Skin of body (tissue), 2 donors: Measurements from ENCODE around the gene PLEKHJ1. TPM values are rescaled to one million over a fixed set of nuclear protein-coding genes. Genes with fewer than 3 reads are reported as not detected.

ENCODE experiments used
- DNase-seq: peaks from one replicate; lab custom pipeline; 2025; lab: John Stamatoyannopoulos, UW
- total RNA-seq: library from RNA; depleted of rRNA; stranded (reverse); fragments of >200 nt; gene quantifications from one replicate; pipeline ENCODE4 v1.2.3, GENCODE V29; 2014

PLEKHJ1 gene
- total RNA-seq, 1 donor from 2014 or later: 36.7 TPM

- peak; percentile 60 for DNase-seq
These were observed 1.1 kb upstream of the PLEKHJ1 start for GRCh38 chr19:2237051-2237868.

GRCh38 chr19:2236064-2236313, 140 bp downstream of the PLEKHJ1 start:
- DNase-seq: no peak

GRCh38 chr19:2235381-2236063, 607 bp downstream of the PLEKHJ1 start:
- DNase-seq: no peak

DNA sequence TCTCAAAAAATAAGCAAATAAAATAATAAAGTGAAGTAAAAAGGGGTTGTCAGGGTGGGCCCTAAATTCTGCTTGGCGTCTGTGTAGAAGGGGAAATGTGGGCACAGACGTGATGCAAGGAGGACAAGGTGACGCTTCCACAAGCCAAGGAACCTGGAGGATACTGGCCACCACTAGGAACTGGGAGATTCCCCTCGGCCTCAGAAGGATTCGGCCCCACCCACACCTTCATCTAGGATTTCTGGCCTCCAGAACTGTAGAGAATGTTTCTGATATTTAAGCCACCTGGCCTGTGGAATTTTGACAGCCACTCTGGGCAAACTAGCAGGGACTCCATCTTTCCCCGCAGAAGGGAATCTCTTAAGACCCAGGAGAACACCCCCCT, 1.1 kb downstream of the PLEKHJ1 start:
- no peak for DNase-seq

DNA sequence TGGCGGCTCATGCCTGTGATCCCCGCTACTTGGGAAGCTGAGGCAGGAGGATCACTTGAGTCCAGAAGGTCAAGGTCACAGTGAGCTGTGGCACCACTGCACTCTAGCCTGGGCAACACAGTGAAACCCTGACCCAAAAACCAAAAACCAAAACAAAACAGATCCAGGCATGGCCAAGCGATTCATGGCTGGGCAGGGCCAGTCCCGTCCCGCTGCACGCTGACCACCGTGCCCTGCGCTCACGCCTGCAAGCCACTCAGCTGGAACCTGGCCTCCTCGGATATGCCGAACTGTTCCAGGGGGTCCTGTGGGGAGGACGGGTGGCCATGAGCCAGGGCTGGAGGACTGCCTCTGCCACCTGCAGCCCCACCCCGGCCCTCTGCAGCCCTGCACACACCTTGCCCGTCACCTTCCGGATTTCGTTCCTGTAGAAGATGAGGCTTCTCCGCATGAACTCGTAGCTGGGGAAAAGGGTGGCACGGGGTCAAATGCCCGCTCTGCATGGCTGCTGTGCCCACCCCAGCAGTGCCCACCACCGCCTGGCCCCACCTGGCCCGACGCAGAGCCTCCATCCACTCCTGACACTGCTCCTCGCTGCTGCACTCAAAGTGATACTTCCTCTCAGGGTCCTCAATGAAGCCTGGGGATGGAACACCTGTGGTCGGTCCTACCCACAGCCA, 2.4 kb downstream of the PLEKHJ1 start:
- no peak for DNase-seq

DNA sequence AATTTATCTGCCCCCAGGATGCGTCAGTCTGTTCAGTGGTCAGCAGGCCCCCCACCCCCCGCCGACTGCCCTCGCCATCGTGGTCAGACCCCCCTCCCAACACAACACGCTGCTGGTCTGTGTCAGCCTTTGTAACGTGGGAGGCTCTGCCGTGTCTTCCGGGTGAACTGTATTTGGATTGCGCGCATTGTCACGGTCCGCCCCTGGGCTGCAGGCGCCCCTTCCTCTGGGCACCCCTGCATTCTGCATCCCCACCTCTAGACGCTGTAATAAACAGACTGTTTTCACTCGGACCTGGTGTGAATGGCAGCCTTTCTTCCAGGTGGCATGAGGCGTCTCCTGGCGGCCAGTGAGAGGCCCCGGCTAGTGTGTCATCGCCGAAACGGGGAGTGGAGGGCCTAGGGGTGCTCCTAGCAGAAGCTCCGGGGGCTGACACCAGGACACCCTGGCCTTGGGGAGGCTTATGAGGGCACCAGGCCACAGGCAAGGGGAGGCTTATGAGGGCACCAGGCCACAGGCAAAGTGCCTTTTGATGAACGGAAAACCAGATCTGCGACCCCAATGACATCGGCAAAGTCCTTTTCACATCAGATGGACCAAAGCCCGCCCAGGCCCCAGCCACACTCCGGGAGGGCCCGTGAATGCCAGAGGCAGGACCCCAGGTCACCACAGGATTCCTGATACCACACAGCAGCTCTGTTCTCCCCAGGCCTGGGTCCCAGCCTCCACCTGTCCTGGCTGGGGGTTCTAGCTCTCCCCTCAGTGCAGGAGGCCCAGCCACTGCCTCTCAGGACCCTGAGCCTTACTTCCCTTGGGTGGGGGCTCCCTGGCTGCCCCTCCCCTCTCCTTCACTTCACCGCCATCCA, 3.6 kb downstream of the PLEKHJ1 start:
- DNase-seq: no peak

DNA sequence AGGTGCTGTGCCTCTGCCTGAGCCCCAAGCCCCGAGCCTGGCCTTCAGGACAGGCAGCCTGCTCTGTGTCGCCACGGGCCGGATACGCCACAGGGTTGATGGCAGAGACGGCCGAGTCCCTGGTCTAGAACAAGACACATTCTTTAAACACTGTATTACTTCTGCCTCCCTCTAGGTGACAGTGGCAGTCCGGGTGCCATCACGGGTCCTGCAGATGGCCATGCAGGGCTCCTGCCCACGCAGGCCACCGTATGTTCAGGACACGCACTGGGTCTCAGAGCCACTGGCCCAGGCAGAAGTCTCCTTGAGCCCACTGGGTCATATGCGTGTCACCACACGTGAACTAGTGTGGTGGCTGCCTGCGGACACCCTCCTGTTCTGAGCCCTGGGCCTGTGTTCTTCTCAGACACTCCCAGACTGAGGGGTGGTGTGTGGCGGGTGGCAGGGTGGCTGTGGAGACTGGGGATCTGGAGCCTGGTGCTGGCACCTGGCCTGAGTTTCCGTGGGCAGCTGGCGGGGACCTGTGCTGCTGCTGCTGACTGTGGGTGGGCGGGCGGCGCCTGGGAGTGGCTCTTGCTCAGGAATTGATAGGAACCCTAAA, 4.4 kb downstream of the PLEKHJ1 start:
- no peak for DNase-seq

- DNase-seq: no peak
These were observed 5.2 kb downstream of the PLEKHJ1 start for GRCh38 chr19:2230807-2231533.

GRCh38 chr19:2230033-2230531, 6.0 kb downstream of the PLEKHJ1 start:
- DNase-seq: no peak

GRCh38 chr19:2229103-2230032, 6.8 kb downstream of the PLEKHJ1 start:
- no peak for DNase-seq

DNA sequence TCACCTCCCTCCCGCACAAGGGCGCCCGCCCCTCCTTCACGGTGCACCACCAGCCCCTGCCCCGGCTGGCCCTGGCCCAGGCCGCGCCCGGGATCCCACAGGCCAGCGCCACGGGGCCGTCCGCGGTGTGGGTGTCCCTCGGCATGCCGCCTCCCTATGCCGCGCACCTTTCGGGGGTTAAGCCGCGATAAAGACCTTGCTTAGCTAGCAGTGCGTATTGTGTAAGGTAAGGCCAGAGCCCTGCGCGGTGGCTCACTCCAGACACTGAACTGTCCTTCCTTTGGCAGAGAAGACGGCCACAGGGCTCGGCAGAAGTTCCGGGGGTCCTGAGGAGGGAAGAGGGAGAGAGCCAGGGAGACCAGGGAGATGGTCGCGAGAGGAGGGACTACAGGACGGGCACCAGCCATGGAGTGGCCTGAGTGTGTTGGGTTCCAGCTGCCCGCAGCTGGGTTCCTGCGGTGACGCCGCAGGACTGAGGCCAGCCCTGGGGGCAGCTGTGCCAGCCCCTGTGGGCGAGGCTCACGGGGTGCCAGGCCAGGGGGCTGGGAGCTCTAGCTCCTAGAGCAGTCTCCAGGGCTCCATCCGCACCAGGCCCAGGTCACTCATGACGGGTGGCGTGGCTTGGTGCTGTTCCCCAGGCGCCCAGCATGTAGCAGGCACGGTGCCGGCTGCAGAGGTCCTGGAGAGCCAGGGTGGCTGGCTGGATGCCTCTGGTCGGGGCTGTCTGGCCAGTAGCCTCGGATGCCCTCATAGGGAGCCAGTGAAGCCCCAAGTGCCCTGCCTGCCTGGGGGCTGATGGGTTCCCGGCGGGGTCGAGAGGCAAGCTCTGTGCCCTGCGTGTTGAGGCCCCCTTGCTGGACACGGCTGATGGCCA, 7.7 kb downstream of the PLEKHJ1 start:
- no peak for DNase-seq

- DNase-seq: no peak
These were observed 8.5 kb downstream of the PLEKHJ1 start for GRCh38 chr19:2227415-2228156.

- DNase-seq: no peak
These were observed 9.2 kb downstream of the PLEKHJ1 start for GRCh38 chr19:2226840-2227360.

- no peak for DNase-seq
These were observed 9.9 kb downstream of the PLEKHJ1 start for GRCh38 chr19:2226051-2226839.

DNA sequence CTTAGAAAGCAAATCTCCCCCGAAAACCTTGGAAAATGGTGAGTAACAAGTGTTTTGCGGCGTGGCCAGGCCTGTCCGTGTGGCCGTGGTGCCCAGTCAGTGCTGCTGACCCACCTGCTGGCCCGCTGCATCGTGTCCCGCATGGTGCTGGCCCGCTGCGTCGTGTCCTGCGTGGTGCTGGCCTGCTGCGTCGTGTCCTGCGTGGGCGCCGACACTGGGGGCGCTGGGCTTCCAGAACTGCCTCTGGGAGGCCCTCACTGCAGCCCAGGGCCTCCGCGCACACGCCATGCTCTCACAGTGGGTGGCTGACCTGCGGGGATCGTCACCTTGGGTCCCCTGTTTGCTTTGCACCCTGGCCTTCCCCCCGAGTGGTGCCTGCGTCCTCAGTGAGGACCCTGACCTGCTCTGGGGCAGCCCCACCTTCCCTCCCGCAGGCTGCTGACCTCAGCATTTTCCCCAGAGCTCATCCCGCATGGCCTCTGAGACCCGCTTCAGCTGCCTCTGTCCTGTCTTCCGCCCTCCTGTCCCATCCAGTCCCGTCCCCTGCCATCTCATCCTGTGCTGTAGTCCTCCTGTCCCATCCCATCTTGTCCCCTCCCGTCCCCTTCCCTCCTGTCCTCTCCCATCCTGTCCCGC, 10.6 kb downstream of the PLEKHJ1 start:
- no peak for DNase-seq

- DNase-seq: no peak
These were observed 11.3 kb downstream of the PLEKHJ1 start for GRCh38 chr19:2224754-2225349.
